ENCODE results near the gene FRMD4A.
"Not testable (repeated sequence)": the region's sequence is repeated elsewhere in the genome, so short reads cannot be mapped to it uniquely, and the experiment has no call there.

GRCh38 chr10:13778693-13778960 lies 552.1 kb downstream of the FRMD4A start:
- not testable (repeated sequence) for TF ChIP-seq CTCF (conservative IDR thresholded peaks at IDR 0.05); EZH2 (IDR thresholded peaks at IDR 0.05; ENCODE audit: low read depth)
